Measurements from ENCODE around the gene HECW1. TPM values are rescaled to one million over a fixed set of nuclear protein-coding genes. Genes with fewer than 3 reads are reported as not detected.

Gene HECW1
- total and polyA plus RNA-seq, 4 donors: 0.05 TPM; not detected in 3

GRCh38 chr7:43332193-43332796 is 219.8 kb downstream of the HECW1 start:
- Histone ChIP-seq H3K36me3 (ENCODE audit: control insufficient read depth in 4 of 4, insufficient read depth in 3 of 4, low read depth in 1 of 4, low read length in 3 of 4) (no peaks in the 10 kb centered on the region), H3K9me3 (ENCODE audit: control insufficient read depth in 4 of 4, low read length in 3 of 4) (no peaks in the 10 kb centered on the region), H3K4me3 (ENCODE audit: low read depth in 1 of 3, low read length in 3 of 3) (no peak overlapping the region), H3K27ac (ENCODE audit: low read depth in 1 of 2, low read length in 2 of 2) (no peak overlapping the region), H3K4me1 (ENCODE audit: control insufficient read depth in 4 of 4, insufficient read depth in 4 of 4, low read length in 3 of 4) (no peaks in the 10 kb centered on the region), H3K9ac (ENCODE audit: low read depth in 1 of 2, low read length in 2 of 2) (no peak overlapping the region), H3K27me3 (ENCODE audit: control insufficient read depth in 4 of 4, insufficient read depth in 4 of 4, low read length in 3 of 4) (no peaks in the 10 kb centered on the region)
- 89% methylated on average over 8 of the region's 8 CpGs for WGBS
- no peak for TF ChIP-seq HNF4A (conservative IDR thresholded peaks at IDR 0.05)
- no peak for TF ChIP-seq REST (IDR thresholded peaks at IDR 0.05)
- TF ChIP-seq FOXA1 (IDR thresholded peaks at IDR 0.05): no peak
- no peak for TF ChIP-seq TAF1 (conservative IDR thresholded peaks at IDR 0.05)
- no peak for TF ChIP-seq JUND (IDR thresholded peaks at IDR 0.05)
- TF ChIP-seq, protein P1, sequence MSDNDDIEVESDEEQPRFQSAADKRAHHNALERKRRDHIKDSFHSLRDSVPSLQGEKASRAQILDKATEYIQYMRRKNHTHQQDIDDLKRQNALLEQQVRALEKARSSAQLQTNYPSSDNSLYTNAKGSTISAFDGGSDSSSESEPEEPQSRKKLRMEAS (IDR thresholded peaks at IDR 0.05): no peak
- no peak for TF ChIP-seq NR2F2 (IDR thresholded peaks at IDR 0.05)
- TF ChIP-seq, protein P2, sequence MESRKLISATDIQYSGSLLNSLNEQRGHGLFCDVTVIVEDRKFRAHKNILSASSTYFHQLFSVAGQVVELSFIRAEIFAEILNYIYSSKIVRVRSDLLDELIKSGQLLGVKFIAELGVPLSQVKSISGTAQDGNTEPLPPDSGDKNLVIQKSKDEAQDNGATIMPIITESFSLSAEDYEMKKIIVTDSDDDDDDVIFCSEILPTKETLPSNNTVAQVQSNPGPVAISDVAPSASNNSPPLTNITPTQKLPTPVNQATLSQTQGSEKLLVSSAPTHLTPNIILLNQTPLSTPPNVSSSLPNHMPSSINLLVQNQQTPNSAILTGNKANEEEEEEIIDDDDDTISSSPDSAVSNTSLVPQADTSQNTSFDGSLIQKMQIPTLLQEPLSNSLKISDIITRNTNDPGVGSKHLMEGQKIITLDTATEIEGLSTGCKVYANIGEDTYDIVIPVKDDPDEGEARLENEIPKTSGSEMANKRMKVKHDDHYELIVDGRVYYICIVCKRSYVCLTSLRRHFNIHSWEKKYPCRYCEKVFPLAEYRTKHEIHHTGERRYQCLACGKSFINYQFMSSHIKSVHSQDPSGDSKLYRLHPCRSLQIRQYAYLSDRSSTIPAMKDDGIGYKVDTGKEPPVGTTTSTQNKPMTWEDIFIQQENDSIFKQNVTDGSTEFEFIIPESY (IDR thresholded peaks at IDR 0.05): no peak
- no peak for TF ChIP-seq GABPA (IDR thresholded peaks at IDR 0.05 in 1 of 2, conservative IDR thresholded peaks at IDR 0.05 in 1 of 2)
- TF ChIP-seq EGR1 (IDR thresholded peaks at IDR 0.05; ENCODE audit: low read depth in 2 of 2): no peak
- TF ChIP-seq FOXA2 (IDR thresholded peaks at IDR 0.05): no peak
- no peak for TF ChIP-seq YY1 (IDR thresholded peaks at IDR 0.05)
- TF ChIP-seq SP1 (IDR thresholded peaks at IDR 0.05): no peak
- TF ChIP-seq ATF3 (IDR thresholded peaks at IDR 0.05): no peak
- no peak for TF ChIP-seq HNF4G (IDR thresholded peaks at IDR 0.05)
- TF ChIP-seq RXRA (IDR thresholded peaks at IDR 0.05): no peak
- no peak for DNase-seq (ENCODE audit: low spot score)

DNA sequence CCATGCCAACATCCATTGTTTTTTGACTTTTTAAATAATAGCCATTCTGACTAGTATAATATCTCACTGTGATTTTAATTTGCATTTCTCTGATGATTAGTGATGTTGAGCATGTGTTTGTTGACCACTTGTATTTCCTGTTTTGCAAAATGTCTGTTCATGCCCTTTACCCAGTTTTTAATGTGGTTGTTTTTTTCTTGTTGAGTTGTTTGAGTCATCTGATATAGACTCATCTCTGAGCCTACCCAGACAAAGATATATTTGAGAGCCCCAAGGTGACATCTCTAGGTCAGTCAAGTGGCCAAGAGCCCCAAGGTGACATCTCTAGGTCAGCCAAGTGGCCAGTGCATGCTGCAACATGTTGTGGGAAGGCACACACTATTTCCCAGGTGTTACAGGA is 224.7 kb downstream of the HECW1 start:
- Histone ChIP-seq H3K4me1 (ENCODE audit: control insufficient read depth in 4 of 4, insufficient read depth in 4 of 4, low read length in 3 of 4) (no peaks in the 10 kb centered on the region), H3K36me3 (ENCODE audit: control insufficient read depth in 4 of 4, insufficient read depth in 3 of 4, low read depth in 1 of 4, low read length in 3 of 4) (no peaks in the 10 kb centered on the region), H3K27ac (ENCODE audit: low read depth in 1 of 2, low read length in 2 of 2) (no peak overlapping the region), H3K27me3 (ENCODE audit: control insufficient read depth in 4 of 4, insufficient read depth in 4 of 4, low read length in 3 of 4) (no peaks in the 10 kb centered on the region), H3K9ac (ENCODE audit: low read depth in 1 of 2, low read length in 2 of 2) (no peak overlapping the region), H3K9me3 (ENCODE audit: control insufficient read depth in 4 of 4, low read length in 3 of 4) (no peaks in the 10 kb centered on the region), H3K4me3 (ENCODE audit: low read depth in 1 of 3, low read length in 3 of 3) (no peak overlapping the region)
- DNase-seq (ENCODE audit: low spot score): no peak
- no peak for TF ChIP-seq NR2F2 (IDR thresholded peaks at IDR 0.05)
- no peak for TF ChIP-seq ATF3 (IDR thresholded peaks at IDR 0.05)
- no peak for TF ChIP-seq SP1 (IDR thresholded peaks at IDR 0.05)
- no peak for TF ChIP-seq FOXA2 (IDR thresholded peaks at IDR 0.05)
- TF ChIP-seq TAF1 (conservative IDR thresholded peaks at IDR 0.05): no peak
- no peak for TF ChIP-seq HNF4G (IDR thresholded peaks at IDR 0.05)
- no peak for TF ChIP-seq CTCF (IDR thresholded peaks at IDR 0.05; ENCODE audit: low read depth, low read length, missing input control)
- TF ChIP-seq RAD21 (IDR thresholded peaks at IDR 0.05): no peak
- TF ChIP-seq YY1 (IDR thresholded peaks at IDR 0.05): no peak
- TF ChIP-seq, protein P1 (IDR thresholded peaks at IDR 0.05): no peak
- TF ChIP-seq, protein P2 (IDR thresholded peaks at IDR 0.05): no peak
- TF ChIP-seq FOXA1 (IDR thresholded peaks at IDR 0.05): no peak
- TF ChIP-seq JUND (IDR thresholded peaks at IDR 0.05): no peak
- TF ChIP-seq GABPA (IDR thresholded peaks at IDR 0.05 in 1 of 2, conservative IDR thresholded peaks at IDR 0.05 in 1 of 2): no peak
